ENCODE results near the gene LRP5. TPM values are rescaled to one million over a fixed set of nuclear protein-coding genes. Genes with fewer than 3 reads are reported as not detected.

LRP5 gene
- polyA plus RNA-seq, 1 donor (not counting 4 experiments of a cell fraction or from before 2014, with no cell fraction given) = 6.6 TPM

DNA sequence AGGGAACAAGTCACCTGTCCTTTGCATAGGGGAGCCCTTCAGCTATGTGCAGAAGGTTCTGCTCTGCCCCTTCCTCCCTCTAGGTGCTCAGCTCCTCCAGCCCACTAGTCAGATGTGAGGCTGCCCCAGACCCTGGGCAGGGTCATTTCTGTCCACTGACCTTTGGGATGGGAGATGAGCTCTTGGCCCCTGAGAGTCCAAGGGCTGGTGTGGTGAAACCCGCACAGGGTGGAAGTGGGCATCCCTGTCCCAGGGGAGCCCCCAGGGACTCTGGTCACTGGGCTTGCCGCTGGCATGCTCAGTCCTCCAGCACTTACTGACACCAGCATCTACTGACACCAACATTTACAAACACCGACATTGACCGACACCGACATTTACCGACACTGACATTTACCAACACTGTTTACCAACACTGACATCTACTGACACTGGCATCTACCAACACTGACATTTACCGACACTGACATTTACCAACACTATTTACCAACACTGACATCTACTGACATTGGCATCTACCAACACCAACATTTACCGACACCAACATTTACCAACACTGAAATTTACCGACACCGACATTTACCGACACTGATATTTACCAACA is 76.3 kb downstream of the LRP5 start:
- H3K4me1 ChIP-seq (ENCODE audit: control insufficient read depth, extremely low read depth, insufficient read depth, low read length) = no peaks in the 10 kb centered on the region
- no peak overlapping the region for H3K27ac ChIP-seq (ENCODE audit: control insufficient read depth, insufficient read depth, low read length)
- H2AFZ ChIP-seq (ENCODE audit: control insufficient read depth, low read length) = no peak overlapping the region
- no peaks in the 10 kb centered on the region for H3K79me2 ChIP-seq (ENCODE audit: control insufficient read depth, insufficient read depth, low read length)
- peaks cover 20 to 21% of the 10 kb centered on the region in 2 experiments for H3K36me3 ChIP-seq (ENCODE audit: control insufficient read depth in 2 of 2, extremely low read depth in 1 of 2, insufficient read depth in 2 of 2, low read length in 2 of 2)
- H4K20me1 ChIP-seq (ENCODE audit: control insufficient read depth, extremely low read depth, insufficient read depth, low read length) = peaks cover 6% of the 10 kb centered on the region
- H3K9ac ChIP-seq (ENCODE audit: control insufficient read depth, extremely low read depth, insufficient read depth, low read length) = no peak overlapping the region
- H3K27me3 ChIP-seq (ENCODE audit: control insufficient read depth, extremely low read depth, insufficient read depth, low read length) = no peaks in the 10 kb centered on the region
- no peak for TF ChIP-seq EZH2 (IDR thresholded peaks at IDR 0.05; ENCODE audit: low read length)
- TF ChIP-seq, protein P1, sequence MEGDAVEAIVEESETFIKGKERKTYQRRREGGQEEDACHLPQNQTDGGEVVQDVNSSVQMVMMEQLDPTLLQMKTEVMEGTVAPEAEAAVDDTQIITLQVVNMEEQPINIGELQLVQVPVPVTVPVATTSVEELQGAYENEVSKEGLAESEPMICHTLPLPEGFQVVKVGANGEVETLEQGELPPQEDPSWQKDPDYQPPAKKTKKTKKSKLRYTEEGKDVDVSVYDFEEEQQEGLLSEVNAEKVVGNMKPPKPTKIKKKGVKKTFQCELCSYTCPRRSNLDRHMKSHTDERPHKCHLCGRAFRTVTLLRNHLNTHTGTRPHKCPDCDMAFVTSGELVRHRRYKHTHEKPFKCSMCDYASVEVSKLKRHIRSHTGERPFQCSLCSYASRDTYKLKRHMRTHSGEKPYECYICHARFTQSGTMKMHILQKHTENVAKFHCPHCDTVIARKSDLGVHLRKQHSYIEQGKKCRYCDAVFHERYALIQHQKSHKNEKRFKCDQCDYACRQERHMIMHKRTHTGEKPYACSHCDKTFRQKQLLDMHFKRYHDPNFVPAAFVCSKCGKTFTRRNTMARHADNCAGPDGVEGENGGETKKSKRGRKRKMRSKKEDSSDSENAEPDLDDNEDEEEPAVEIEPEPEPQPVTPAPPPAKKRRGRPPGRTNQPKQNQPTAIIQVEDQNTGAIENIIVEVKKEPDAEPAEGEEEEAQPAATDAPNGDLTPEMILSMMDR (optimal IDR thresholded peaks at IDR 0.05 in 1 of 3, IDR thresholded peaks at IDR 0.05 in 1 of 3, conservative IDR thresholded peaks at IDR 0.05 in 1 of 3; ENCODE audit: extremely low read depth in 1 of 3, insufficient read depth in 2 of 3, low read length in 3 of 3) = no peak
- dilution Hi-C loops (cut with MboI; ENCODE audit: extremely low pct_ligation_motif_present, low sequenced_read_pairs) = no loop called here
- H3K4me2 ChIP-seq (ENCODE audit: control insufficient read depth, extremely low read depth, insufficient read depth, low read depth, low read length) = no peak overlapping the region
- no peak overlapping the region for H3K4me3 ChIP-seq (ENCODE audit: control insufficient read depth in 2 of 3, extremely low read depth in 1 of 3, insufficient read depth in 2 of 3, low read depth in 1 of 3, low read length in 3 of 3)
- no peak for FAIRE-seq
- DNase-seq (ENCODE audit: low read depth, low spot score) = no peak
- no peaks in the 10 kb centered on the region for H3K9me1 ChIP-seq (ENCODE audit: control insufficient read depth, extremely low read depth, insufficient read depth, low read length)
- no peaks in the 10 kb centered on the region for H3K9me3 ChIP-seq (ENCODE audit: control insufficient read depth, low read depth, low read length)

DNA sequence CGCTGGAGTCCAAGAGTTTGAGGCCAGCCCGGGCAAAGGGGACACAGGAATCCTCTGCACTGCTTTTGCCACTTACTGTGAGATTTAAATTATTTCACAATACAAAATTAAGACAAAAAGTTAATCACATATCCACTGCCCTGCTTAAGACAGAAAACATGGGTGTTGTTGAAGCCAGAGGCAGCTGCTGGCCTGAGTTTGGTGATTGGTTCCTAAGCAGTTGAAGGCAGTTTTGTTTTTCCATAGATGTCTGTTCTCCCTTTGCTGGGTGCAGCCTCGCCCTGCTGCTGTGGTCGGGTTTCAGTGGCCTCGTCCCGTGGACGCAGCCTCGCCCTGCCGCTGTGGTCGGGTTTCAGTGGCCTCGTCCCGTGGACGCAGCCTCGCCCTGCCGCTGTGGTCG is 77.9 kb downstream of the LRP5 start:
- Histone ChIP-seq H3K4me3 (ENCODE audit: control insufficient read depth in 2 of 3, extremely low read depth in 1 of 3, insufficient read depth in 2 of 3, low read depth in 1 of 3, low read length in 3 of 3) (no peak overlapping the region), H3K36me3 (ENCODE audit: control insufficient read depth in 2 of 2, extremely low read depth in 1 of 2, insufficient read depth in 2 of 2, low read length in 2 of 2) (peaks cover 21 to 23% of the 10 kb centered on the region in 2 experiments), H2AFZ (ENCODE audit: control insufficient read depth, low read length) (no peak overlapping the region), H3K9me1 (ENCODE audit: control insufficient read depth, extremely low read depth, insufficient read depth, low read length) (no peaks in the 10 kb centered on the region), H3K27ac (ENCODE audit: control insufficient read depth, insufficient read depth, low read length) (no peak overlapping the region), H3K4me2 (ENCODE audit: control insufficient read depth, extremely low read depth, insufficient read depth, low read depth, low read length) (no peak overlapping the region), H3K27me3 (ENCODE audit: control insufficient read depth, extremely low read depth, insufficient read depth, low read length) (no peaks in the 10 kb centered on the region), H3K4me1 (ENCODE audit: control insufficient read depth, extremely low read depth, insufficient read depth, low read length) (no peaks in the 10 kb centered on the region), H3K79me2 (ENCODE audit: control insufficient read depth, insufficient read depth, low read length) (no peaks in the 10 kb centered on the region), H3K9ac (ENCODE audit: control insufficient read depth, extremely low read depth, insufficient read depth, low read length) (no peak overlapping the region), H4K20me1 (ENCODE audit: control insufficient read depth, extremely low read depth, insufficient read depth, low read length) (no peaks in the 10 kb centered on the region), H3K9me3 (ENCODE audit: control insufficient read depth, low read depth, low read length) (no peaks in the 10 kb centered on the region)
- TF ChIP-seq, protein P1 (optimal IDR thresholded peaks at IDR 0.05 in 1 of 3, IDR thresholded peaks at IDR 0.05 in 1 of 3, conservative IDR thresholded peaks at IDR 0.05 in 1 of 3; ENCODE audit: extremely low read depth in 1 of 3, insufficient read depth in 2 of 3, low read length in 3 of 3) = no peak
- no peak for TF ChIP-seq EZH2 (IDR thresholded peaks at IDR 0.05; ENCODE audit: low read length)
- dilution Hi-C loops (cut with MboI; ENCODE audit: extremely low pct_ligation_motif_present, low sequenced_read_pairs) = no loop called here
- FAIRE-seq (no peak), DNase-seq (ENCODE audit: low read depth, low spot score) (no peak)

Measured in keratinocyte (primary cell).